Mucosa of descending colon (tissue), 3 donors: ENCODE results near the gene RASGRF2. TPM values are rescaled to one million over a fixed set of nuclear protein-coding genes. Genes with fewer than 3 reads are reported as not detected.

ENCODE experiments used
- ATAC-seq: fragments of 200-7000 bp; cut with Tn5 transposase; one replicate; pipeline ENCODE4 v1.9.1; 2020; ENCODE audit warnings: mild to moderate bottlenecking, moderate library complexity
- DNase-seq, 3 donors: peaks; one replicate each; pipeline ENCODE4 v3.0.0-alpha.2; 2020
- H3K36me3 ChIP-seq: fragments of 200-600 bp; one replicate; pipeline ENCODE4 v1.8.0; 2021; ENCODE audit warnings: low read depth, mild to moderate bottlenecking
- H3K4me1 ChIP-seq: fragments of 200-600 bp; one replicate; pipeline ENCODE4 v1.8.0; 2021; ENCODE audit warnings: low read depth, mild to moderate bottlenecking
- H3K4me3 ChIP-seq: fragments of 200-600 bp; one replicate; pipeline ENCODE4 v1.8.0; 2021; ENCODE audit warnings: mild to moderate bottlenecking
- H3K9me3 ChIP-seq: fragments of 200-600 bp; one replicate; pipeline ENCODE4 v1.8.0; 2021; ENCODE audit warnings: mild to moderate bottlenecking
- CTCF ChIP-seq: fragments of 200-600 bp; IDR thresholded peaks from one replicate; pipeline ENCODE4 v1.8.0; 2022; ENCODE audit warnings: antibody characterized with exemption, mild to moderate bottlenecking
- intact Hi-C, 2 donors: fragments of 100-400 bp; cut with DNase I in 1 of 2; cut with micrococcal nuclease in 1 of 2; formaldehyde crosslinking; loops; one replicate each; pipeline versions ENCODE4 v1.11.0 to v1.11.1; 2022; cut with DNase I, micrococcal nuclease
- total RNA-seq, 3 donors: library from RNA; stranded (reverse); fragmentation: NEBNext Ultra II Directional in 2 of 3; extraction: Animal tissue kit (Norgen Biotek cat#: 25700) in 2 of 3; gene quantifications; one replicate each; pipeline versions ENCODE4 v1.2.1 to v1.2.4, GENCODE V29; 2021 to 2023
- donor health status: DM: no; HTN: no; CAD: no; lungs with moderate emphysema.
- donor health status: DM: no; HTN: no; CAD: no.
- donor health status: DM: no; HTN: yes; CAD: no.

The RASGRF2 gene
- total RNA-seq, 3 donors from 2014 or later = 2.0 to 8.0 (median 2.9) TPM

- intact Hi-C loops = no loop called here
- TF ChIP-seq CTCF = no peak
- H3K9me3 ChIP-seq = no peaks in the 10 kb centered on the region
- DNase-seq (no peak), ATAC-seq (no peak)
- H3K4me1 ChIP-seq = no peaks in the 10 kb centered on the region
- H3K4me3 ChIP-seq = no peak overlapping the region
- no peaks in the 10 kb centered on the region for H3K36me3 ChIP-seq
Observed at GRCh38 chr5:81188962-81189361, 228.8 kb downstream of the RASGRF2 start.

GRCh38 chr5:81189875-81190498, 229.8 kb downstream of the RASGRF2 start:
- Histone ChIP-seq H3K4me3 (no peak overlapping the region), H3K4me1 (peaks cover 3% of the 10 kb centered on the region), H3K36me3 (no peaks in the 10 kb centered on the region), H3K9me3 (no peaks in the 10 kb centered on the region)
- TF ChIP-seq CTCF = no peak
- ATAC-seq (no peak), DNase-seq (no peak)
- intact Hi-C loops = no loop called here

- intact Hi-C loops = no loop called here
- no peaks in the 10 kb centered on the region for H3K36me3 ChIP-seq
Observed at GRCh38 chr5:81191726-81192372, 231.7 kb downstream of the RASGRF2 start.

GRCh38 chr5:81192373-81192750, 232.2 kb downstream of the RASGRF2 start:
- H3K4me3 ChIP-seq = no peak overlapping the region
- DNase-seq (no peak), ATAC-seq (no peak)
- intact Hi-C loops = no loop called here
- no peaks in the 10 kb centered on the region for H3K9me3 ChIP-seq
- no peak for TF ChIP-seq CTCF
- peaks cover 6% of the 10 kb centered on the region for H3K4me1 ChIP-seq
- no peaks in the 10 kb centered on the region for H3K36me3 ChIP-seq

More at GRCh38 chr5:81191726-81192372, 231.7 kb downstream of the RASGRF2 start:
- ATAC-seq = no peak
- peaks cover 6% of the 10 kb centered on the region for H3K4me1 ChIP-seq
- H3K9me3 ChIP-seq = no peaks in the 10 kb centered on the region
- TF ChIP-seq CTCF = no peak
- H3K4me3 ChIP-seq = no peak overlapping the region
- no peak for DNase-seq

- peak; percentile 99 for ATAC-seq
- TF ChIP-seq CTCF = peak; percentile 77
- peaks cover 6% of the 10 kb centered on the region for H3K4me1 ChIP-seq
- peak; percentile 75 to 89 (median 88) for DNase-seq
- intact Hi-C loops = no loop called here
- no peaks in the 10 kb centered on the region for H3K36me3 ChIP-seq
- no peak overlapping the region for H3K4me3 ChIP-seq
- H3K9me3 ChIP-seq = no peaks in the 10 kb centered on the region
Observed at GRCh38 chr5:81194633-81195334, 234.6 kb downstream of the RASGRF2 start.
